Measurements from ENCODE around the gene AKNAD1. TPM values are rescaled to one million over a fixed set of nuclear protein-coding genes. Genes with fewer than 3 reads are reported as not detected.
"Not testable (repeated sequence)": the region's sequence is repeated elsewhere in the genome, so short reads cannot be mapped to it uniquely, and the experiment has no call there.

AKNAD1 gene
- total RNA-seq, 2 donors from 2014 or later: not detected

DNA sequence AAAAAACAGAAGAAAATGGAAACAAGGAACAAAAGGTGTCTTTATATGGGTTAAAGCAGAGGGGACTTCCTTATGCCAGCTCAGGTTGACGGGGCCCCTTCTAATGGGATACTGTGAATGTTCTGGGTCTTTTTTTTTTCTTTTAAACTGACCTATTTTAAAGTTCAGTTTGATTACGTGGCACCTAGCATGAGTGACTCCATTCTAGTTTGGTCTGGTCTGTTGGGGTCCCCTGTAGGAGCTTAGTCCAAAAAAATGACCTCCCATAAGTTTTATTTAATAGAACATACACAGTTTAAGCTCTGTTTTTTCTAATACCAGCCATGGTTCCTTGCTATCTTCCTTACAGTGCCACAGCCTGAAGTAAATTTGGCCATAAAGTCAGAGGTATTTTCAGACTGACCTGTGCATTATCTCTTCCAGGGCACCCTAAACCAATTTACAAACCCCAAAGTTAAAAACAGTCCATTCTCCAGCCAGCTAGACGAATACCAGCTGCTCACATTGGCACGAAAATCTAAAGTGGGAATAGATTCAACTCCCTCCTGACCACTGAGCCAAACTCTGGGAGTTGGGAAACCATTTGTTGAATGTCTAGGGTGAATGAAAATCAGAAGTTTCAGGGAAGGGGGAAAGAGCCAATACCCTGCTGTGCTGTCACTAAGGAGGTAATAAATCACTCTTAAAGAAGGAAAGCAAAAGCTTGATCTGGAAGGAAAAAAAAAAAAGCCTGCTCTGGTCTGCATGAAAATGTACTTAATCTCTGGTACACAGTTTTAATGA, 42.4 kb downstream of the AKNAD1 start:
- ATAC-seq: peak; percentile 18 to 64
- no peak for DNase-seq
- intact Hi-C loops (cut with DNase I): no loop called here

DNA sequence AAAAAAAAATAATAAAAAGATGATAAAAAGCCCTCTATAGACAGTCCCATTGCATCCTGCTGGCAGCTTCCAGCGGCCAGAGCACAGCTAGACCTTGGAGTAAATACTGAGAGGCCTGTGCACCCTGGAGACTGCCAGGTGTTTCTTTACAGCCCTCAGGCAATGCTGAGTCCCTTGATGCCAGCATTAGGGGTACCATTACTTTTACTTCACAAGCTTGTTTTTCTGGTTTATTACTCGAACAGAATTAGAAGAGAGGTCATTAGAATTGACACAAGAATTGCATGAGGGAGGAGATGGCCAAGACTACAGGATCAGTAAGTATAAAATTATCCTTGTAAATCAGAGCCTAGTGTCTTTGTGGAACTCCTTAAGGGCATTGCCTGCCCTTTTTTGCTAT, 43.6 kb downstream of the AKNAD1 start:
- intact Hi-C loops (cut with DNase I): no loop called here
- ATAC-seq (no peak), DNase-seq (no peak)

DNA sequence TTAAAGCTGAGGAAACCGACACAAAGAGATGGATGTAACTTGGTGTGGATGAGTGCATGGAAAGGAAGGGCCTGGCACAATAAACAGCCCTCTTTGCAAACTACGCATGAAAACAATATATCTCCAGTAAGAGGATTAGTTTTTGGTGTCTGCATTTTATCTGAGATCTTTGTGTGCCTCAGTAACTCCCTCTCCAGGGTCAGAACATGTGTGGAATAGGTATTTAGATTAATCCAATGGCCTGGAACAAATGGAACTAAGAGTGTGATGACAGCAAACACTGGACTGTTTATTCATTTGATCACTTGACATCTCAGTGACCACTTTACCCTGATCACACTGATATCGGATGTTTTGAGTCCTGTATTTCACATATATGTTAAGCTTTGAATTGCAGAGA, 45.3 kb downstream of the AKNAD1 start:
- no peak for ATAC-seq
- DNase-seq: no peak
- intact Hi-C loops (cut with DNase I): no loop called here

DNA sequence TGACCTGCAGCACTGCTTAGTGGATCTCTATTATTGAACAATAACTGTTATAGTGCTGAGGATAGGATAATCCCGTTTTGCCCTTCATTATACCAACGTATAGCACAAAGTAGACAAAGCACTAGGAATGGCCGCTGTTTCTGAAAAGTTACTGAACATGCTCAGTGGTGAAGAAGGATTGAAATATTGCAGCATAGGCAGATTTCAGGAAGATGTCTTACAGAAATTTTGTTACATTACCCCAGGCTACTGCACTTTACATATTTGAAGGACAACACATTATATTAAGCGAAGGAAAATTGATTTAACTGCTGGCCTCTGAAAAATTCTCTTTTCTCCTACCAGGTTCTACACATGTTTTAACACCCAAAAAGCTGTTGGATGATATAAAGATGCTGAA, 48.5 kb downstream of the AKNAD1 start:
- DNase-seq (no peak), ATAC-seq (no peak)
- intact Hi-C loops (cut with DNase I): no loop called here

DNA sequence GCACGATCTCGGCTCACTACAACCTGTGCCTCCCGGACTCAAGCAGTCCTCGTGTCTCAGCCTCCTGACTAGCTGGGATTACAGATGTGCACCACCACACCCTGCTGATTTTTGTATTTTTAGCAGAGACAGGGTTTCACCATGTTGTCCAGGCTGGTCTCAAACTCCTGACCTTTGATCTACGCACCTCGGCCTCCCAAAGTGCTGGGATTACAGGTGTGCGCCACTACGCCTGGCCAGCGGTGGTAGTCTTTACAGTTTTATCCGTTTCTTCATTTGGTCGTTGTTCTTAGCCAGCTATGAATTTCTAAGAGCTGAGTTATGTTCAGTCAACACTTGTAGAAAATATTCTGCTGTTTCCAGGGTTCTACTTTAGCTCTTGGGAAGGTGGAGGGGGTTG, 53.3 kb downstream of the AKNAD1 start:
- ATAC-seq (no peak), DNase-seq (no peak)
- intact Hi-C loops (cut with DNase I): no loop called here

DNA sequence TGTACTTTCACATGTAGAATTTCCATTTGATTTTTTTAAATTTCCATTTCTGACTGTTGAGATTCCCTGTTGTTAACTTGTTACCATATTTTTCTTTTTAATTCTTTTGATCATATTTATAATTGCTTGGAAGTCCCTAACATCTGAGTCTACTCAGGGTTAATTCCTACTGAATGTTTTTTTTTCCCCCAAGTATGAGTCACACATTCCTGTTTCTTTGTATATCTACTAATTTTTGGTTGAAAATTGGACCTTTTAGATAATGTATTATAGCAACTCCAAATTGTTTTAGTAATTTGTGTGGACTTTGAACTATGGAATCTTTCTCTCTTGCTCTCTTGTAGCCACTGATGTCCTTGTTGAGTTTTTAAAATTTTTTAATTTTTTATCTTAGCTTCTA, 55.8 kb downstream of the AKNAD1 start:
- intact Hi-C loops (cut with DNase I): no loop called here
- ATAC-seq (no peak), DNase-seq (no peak)

DNA sequence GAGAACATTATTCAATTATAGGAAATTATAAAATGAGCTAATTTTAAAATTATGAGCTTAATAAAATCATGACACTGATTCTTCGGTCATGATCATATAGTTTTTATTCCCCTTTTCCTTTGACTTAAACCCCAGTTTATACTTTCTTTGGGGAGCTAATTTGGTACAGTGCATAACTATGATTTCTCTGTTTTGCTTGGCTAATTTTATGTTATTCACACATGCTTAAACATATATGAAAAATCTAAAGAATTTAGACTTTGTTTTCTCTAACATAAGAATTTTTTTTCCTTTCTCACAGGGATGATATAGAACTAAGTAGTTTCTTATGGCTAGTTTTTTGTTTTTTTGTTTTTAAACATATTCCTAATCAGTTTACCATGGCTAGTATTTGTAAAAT, 57.9 kb downstream of the AKNAD1 start:
- intact Hi-C loops (cut with DNase I): no loop called here

DNA sequence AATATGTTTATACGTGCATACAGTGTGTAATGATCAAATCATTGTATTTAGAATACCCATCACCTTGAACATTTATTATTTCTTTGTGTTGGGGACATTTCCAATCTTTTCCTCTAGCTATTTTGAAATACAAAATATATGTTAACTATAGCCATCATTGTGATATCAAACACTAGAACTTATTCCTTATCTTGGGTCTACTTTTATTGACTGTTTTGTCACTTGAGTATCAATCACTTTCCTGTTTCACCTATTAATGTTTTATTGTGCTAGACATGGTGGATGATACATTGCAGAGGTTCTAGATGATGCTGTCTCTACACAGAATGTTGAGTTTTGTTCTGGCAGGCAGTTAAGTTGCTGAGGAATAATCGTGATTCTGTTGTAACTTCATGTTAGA, 64.5 kb downstream of the AKNAD1 start:
- no peak for ATAC-seq
- intact Hi-C loops (cut with DNase I): no loop called here

More for the DNA sequence above, 57.9 kb downstream of the AKNAD1 start:
- DNase-seq (no peak), ATAC-seq (no peak)

DNA sequence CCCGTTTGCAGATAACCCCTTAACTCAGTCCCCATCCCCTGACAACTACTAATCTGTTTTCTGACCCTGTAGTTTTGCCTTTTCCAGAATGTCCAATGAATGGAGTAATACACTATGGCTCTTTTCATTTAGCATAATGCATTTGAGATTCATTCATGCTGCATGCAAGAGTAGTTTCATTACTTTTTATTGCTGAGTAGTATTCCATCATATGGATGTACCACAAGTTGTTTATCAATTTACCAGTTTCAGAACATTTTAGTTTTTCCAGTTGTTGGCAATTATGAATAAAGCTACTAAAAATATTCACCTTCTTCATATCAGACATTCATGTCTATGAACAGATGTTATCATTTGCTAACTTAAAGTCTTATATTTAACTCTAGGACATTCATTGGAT, 65.1 kb downstream of the AKNAD1 start:
- DNase-seq (no peak), ATAC-seq (no peak)
- intact Hi-C loops (cut with DNase I): no loop called here

More for the DNA sequence above, 64.5 kb downstream of the AKNAD1 start:
- DNase-seq: no peak

DNA sequence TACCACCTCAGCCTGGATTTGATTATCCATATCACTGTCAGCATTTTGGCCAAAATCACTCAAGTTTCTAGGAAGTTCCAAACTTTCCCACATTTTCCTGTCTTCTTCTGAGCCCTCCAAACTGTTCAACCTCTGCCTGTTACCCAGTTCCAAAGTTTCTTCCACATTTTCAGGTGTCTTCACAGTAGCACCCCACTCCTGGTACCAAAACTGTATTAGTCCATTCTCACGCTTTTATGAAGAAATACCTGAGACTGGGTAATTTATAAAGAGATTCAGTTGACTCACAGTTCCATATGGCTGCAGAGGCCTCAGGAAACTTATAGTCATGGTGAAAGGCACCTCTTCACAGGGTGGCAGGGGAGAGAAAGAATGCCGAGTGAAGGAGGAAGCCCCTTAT, 71.0 kb downstream of the AKNAD1 start:
- no peak for ATAC-seq
- intact Hi-C loops (cut with DNase I): no loop called here
- no peak for DNase-seq

DNA sequence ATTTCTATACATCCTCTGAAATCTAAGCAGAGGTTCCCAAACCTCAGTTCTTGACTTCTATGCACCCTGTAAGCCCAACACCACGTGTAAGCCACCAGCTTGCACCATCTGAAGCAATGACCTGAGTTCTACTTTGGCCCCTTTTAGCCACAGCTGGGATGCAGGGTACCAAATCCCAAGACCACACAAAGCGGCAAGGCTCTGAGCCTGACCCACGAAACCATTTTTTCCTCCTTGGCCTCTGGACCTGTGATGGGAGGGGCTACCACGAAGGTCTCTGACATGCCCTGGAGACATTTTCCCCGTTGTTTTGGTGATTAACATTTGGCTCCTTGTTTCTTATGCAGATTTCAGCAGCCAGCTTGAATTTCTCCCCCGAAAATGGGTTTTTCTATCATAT, 71.6 kb downstream of the AKNAD1 start:
- intact Hi-C loops (cut with DNase I): no loop called here
- ATAC-seq (no peak), DNase-seq (no peak)

DNA sequence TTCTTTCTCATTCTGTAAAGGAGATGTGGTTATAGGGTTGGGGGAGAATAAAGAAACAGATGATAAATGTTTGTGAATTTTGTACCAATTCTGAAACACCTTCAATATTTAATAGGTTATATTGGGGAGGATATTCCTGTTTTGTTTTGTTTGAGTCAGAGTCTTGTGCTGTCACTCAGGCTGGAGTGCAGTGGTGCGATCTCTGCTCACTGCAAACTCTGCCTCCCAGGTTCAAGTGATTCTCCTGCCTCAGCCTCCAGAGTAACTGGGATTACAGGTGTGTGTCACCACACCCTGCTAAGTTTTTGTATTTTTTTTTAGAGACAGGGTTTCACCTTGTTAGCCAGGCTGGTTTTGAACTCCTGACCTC, 75.3 kb downstream of the AKNAD1 start:
- ATAC-seq; DNase-seq; intact Hi-C loops (cut with DNase I): not testable (repeated sequence)

DNA sequence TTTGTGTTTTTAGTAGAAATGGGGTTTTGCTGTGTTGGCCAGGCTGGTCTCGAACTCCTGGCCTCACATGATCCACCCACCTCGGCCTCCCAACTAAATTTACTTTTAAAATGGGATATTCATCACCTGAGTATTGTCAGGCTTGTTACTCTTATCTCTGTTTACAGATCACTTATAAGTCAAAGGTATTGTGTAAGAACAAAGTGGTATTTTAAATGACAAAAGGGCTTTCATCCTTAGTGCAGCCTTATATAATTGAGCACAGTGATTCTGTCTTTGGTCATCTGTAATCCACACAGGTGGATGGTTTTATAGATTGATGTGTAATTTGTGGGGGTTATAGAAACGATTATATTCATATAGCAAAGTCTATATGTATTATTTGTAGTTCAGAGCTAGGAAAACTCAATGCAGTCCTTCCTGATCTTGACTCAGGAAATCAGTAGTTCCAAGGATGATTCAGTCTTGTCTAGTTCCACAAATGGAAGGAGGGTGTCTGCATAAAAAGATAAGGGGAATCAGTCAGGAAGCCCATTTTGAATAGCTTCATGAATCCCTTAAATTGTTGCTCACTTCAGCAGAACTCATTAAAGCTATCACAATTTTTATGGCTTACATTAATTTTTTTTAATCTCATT, 75.8 kb downstream of the AKNAD1 start:
- DNase-seq: no peak
- intact Hi-C loops (cut with DNase I): no loop called here

DNA sequence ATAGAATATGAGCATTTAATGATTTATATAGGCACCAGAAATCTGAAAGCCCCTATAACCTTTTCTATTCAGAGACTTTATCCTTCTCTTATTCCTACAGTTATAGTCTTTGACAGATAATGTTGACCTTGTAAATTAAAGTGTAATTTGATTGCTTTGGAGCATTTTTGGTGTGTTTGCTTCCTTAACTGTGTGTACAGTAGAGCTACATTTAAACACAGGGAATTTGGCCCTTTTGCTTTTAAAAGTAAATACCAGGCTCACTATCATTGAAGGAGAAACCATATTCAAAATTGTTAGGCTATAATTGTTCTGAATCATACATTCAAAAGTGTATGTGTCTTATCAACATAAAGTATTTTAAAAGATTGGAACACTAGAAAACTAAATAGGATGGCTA, 77.4 kb downstream of the AKNAD1 start:
- no peak for ATAC-seq
- no peak for DNase-seq
- intact Hi-C loops (cut with DNase I): no loop called here

More for the DNA sequence above, 75.8 kb downstream of the AKNAD1 start:
- no peak for ATAC-seq

DNA sequence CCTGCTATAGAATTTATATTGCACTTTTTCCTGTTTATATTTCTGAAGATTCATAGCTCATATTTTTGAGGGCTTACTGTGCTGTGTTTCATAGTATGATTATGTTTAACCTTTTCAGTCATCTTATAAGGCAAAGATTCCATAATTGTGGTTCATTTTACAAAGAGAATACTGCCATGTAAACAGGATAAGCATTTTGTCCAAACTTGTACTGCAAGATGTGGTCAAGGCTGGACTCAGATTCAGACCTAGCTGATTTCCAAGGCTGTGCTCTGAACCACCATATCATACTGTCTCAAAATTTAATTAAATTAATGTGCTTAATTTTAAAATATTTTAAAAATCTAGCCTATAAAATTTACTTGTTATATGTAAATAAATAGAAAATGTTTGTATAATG, 79.1 kb downstream of the AKNAD1 start:
- no peak for ATAC-seq

DNA sequence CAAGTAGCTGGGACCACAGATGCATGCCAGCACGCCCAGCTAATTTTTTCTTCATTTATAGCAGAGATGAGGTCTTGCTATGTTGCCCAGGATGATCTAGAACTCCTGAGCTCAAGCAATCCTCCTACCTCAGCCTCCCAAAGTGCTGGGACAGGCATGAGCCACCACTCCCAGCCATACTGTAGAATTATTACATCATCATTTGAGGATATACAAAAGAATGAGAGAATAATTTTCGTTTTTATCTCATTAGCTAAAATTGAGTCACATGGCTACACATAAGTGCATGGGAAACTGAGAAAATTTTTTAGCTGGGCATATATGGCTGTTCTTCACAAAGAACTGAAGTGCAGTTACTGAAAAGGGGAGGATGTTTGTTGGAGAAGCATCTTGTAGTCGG, 89.2 kb downstream of the AKNAD1 start:
- ATAC-seq (no peak), DNase-seq (no peak)
- intact Hi-C loops (cut with DNase I): no loop called here

More for the DNA sequence above, 79.1 kb downstream of the AKNAD1 start:
- intact Hi-C loops (cut with DNase I): no loop called here
- DNase-seq: no peak

DNA sequence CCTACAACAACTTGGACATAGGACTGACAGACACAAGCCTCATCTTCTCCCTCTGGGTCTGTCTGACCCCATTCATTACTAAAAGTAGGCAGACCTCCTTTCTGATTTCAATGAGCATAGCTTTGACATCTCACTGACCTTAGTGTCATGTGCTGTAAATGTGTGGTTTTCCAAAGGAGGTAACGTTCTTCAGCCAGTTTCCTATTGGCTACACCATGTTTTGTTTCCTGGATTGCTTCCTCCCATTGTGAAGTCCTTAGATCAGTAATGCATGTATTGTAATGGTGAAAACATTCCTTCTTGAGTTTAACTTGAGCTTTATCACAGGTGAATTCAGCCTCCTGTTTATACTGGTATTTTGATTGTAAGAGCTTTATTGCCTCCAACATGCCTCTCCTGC, 89.8 kb downstream of the AKNAD1 start:
- no peak for ATAC-seq

More for the DNA sequence above, 89.8 kb downstream of the AKNAD1 start:
- intact Hi-C loops (cut with DNase I): no loop called here
- DNase-seq: no peak

Data from left cardiac atrium (tissue), 4 donors.